Activated B cell treated with CpG ODN at 0.5 μM for 24 hours (primary cell): Measurements from ENCODE around the gene MID2. TPM values are rescaled to one million over a fixed set of nuclear protein-coding genes. Genes with fewer than 3 reads are reported as not detected.

Source experiments
- ATAC-seq: fragments of 200-7000 bp; cut with Tn5 transposase; one replicate; pipeline ENCODE4 v1.10.0; 2021; ENCODE audit warnings: low read depth, mild to moderate bottlenecking, moderate library complexity
- CTCF ChIA-PET: fragments of 350-600 bp; sonication (Branson Sonifier 250); formaldehyde crosslinking; loops from one replicate; lab custom pipeline; 2021; ENCODE audit warnings: antibody characterized with exemption; lab: Charles Lee
- POLR2A ChIA-PET: fragments of 350-600 bp; sonication (Branson Sonifier 250); formaldehyde crosslinking; loops from one replicate; lab custom pipeline; 2021; ENCODE audit warnings: antibody characterized with exemption; lab: Charles Lee
- DNase-seq: peaks from one replicate; pipeline ENCODE4 v3.0.0; 2022
- H3K27ac Mint-ChIP-seq: one replicate; pipeline ENCODE4 v1.8.0; 2020; ENCODE audit warnings: mixed read lengths
- H3K27me3 Mint-ChIP-seq: one replicate; pipeline ENCODE4 v1.8.0; 2021; ENCODE audit warnings: mixed read lengths
- H3K36me3 Mint-ChIP-seq: one replicate; pipeline ENCODE4 v1.8.0; 2021; ENCODE audit warnings: low read depth, mixed read lengths
- H3K4me1 Mint-ChIP-seq: one replicate; pipeline ENCODE4 v1.8.0; 2021; ENCODE audit warnings: mixed read lengths
- H3K4me3 Mint-ChIP-seq: one replicate; pipeline ENCODE4 v1.8.0; 2020; ENCODE audit warnings: mild to moderate bottlenecking, mixed read lengths
- H3K9me3 Mint-ChIP-seq: one replicate; pipeline ENCODE4 v1.8.0; 2020; ENCODE audit warnings: mixed read lengths
- intact Hi-C: fragments of 100-400 bp; cut with micrococcal nuclease; formaldehyde crosslinking; loops from one replicate; pipeline ENCODE4 v1.15.1; 2024
- total RNA-seq: library from RNA; stranded (reverse); gene quantifications from 2 replicates; pipeline ENCODE4 v1.2.3, GENCODE V29; 2022
- TF ChIP-seq, protein P1 (sequence below): fragments of 200-600 bp; IDR thresholded peaks from one replicate; pipeline ENCODE4 v1.8.0; 2022; ENCODE audit warnings: antibody characterized with exemption, mild to moderate bottlenecking

Gene MID2
- total RNA-seq, 1 donor from 2014 or later, result 3.3 TPM

- H3K4me1 Mint-ChIP-seq, result peaks cover 14% of the 10 kb centered on the region
- ChIA-PET CTCF (no interaction called here), POLR2A (no interaction called here)
- H3K27ac Mint-ChIP-seq, result no peak overlapping the region
- no peak for ATAC-seq
- TF ChIP-seq, protein P1, sequence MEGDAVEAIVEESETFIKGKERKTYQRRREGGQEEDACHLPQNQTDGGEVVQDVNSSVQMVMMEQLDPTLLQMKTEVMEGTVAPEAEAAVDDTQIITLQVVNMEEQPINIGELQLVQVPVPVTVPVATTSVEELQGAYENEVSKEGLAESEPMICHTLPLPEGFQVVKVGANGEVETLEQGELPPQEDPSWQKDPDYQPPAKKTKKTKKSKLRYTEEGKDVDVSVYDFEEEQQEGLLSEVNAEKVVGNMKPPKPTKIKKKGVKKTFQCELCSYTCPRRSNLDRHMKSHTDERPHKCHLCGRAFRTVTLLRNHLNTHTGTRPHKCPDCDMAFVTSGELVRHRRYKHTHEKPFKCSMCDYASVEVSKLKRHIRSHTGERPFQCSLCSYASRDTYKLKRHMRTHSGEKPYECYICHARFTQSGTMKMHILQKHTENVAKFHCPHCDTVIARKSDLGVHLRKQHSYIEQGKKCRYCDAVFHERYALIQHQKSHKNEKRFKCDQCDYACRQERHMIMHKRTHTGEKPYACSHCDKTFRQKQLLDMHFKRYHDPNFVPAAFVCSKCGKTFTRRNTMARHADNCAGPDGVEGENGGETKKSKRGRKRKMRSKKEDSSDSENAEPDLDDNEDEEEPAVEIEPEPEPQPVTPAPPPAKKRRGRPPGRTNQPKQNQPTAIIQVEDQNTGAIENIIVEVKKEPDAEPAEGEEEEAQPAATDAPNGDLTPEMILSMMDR, result no peak
- peaks cover 1% of the 10 kb centered on the region for H3K36me3 Mint-ChIP-seq
- no peak overlapping the region for H3K4me3 Mint-ChIP-seq
- no peaks in the 10 kb centered on the region for H3K9me3 Mint-ChIP-seq
- no peak for DNase-seq
- intact Hi-C loops, result no loop called here
- H3K27me3 Mint-ChIP-seq, result peaks cover 24% of the 10 kb centered on the region
Observed at GRCh38 chrX:107823456-107823855, 2.2 kb upstream of the MID2 start.

- POLR2A ChIA-PET, result no interaction called here
- Mint-ChIP-seq H3K4me1 (peaks cover 14% of the 10 kb centered on the region), H3K36me3 (no peaks in the 10 kb centered on the region), H3K9me3 (no peaks in the 10 kb centered on the region), H3K27ac (no peak overlapping the region), H3K27me3 (peaks cover 24% of the 10 kb centered on the region), H3K4me3 (peak overlapping the region; percentile 74)
- CTCF ChIA-PET, result no interaction called here
- TF ChIP-seq, protein P1, result no peak
- DNase-seq, result peak; percentile 25
- intact Hi-C loops, result loop anchor here (5.0 kb wide), 1 partner anchor 266 kb away; the partner anchor contains the start of genes ATG4A and PSMD10
- ATAC-seq, result peak; percentile 73
Observed at GRCh38 chrX:107826238-107827029, 768 bp downstream of the MID2 start.

GRCh38 chrX:107827030-107827831 is 1.6 kb downstream of the MID2 start:
- DNase-seq, result no peak
- peaks cover 24% of the 10 kb centered on the region for H3K27me3 Mint-ChIP-seq
- ChIA-PET POLR2A (interaction anchor here (0.7 kb wide), 1 partner anchor 29 kb away, joined by 5 read pairs; no protein-coding TSS in a partner anchor), CTCF (no interaction called here)
- H3K9me3 Mint-ChIP-seq, result no peaks in the 10 kb centered on the region
- H3K4me3 Mint-ChIP-seq, result peak overlapping the region; percentile 74
- peaks cover 14% of the 10 kb centered on the region for H3K4me1 Mint-ChIP-seq
- no peaks in the 10 kb centered on the region for H3K36me3 Mint-ChIP-seq
- intact Hi-C loops, result loop anchor here (5.0 kb wide), 1 partner anchor 265 kb away; the partner anchor contains the start of genes ATG4A and PSMD10
- no peak overlapping the region for H3K27ac Mint-ChIP-seq
- ATAC-seq, result no peak
- TF ChIP-seq, protein P1, result no peak

DNA sequence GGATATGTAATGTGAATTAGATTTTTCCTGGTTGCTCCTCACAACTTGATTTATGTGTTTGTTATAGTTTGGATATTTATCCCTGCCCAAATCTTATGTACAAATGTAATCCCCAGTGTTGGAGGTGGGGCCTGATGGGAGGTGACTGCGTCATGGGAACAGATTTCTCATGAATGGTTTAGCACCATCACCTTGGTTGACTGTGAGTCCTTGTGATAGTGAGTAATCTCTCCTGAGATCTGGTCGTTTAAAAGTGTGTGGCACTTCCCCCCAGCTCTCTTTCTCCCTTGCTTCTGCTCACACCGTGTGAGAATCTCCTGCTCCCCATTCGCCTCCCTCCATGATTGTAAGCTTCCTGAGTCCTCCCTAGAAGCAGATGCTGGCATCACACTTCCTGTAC is 2.2 kb downstream of the MID2 start:
- Mint-ChIP-seq H3K4me1 (peaks cover 14% of the 10 kb centered on the region), H3K9me3 (no peaks in the 10 kb centered on the region), H3K4me3 (no peak overlapping the region), H3K27me3 (peaks cover 24% of the 10 kb centered on the region), H3K27ac (no peak overlapping the region), H3K36me3 (no peaks in the 10 kb centered on the region)
- ChIA-PET CTCF (no interaction called here), POLR2A (interaction anchor here (0.7 kb wide), 1 partner anchor 30 kb away, joined by 5 read pairs; no protein-coding TSS in a partner anchor)
- DNase-seq (no peak), ATAC-seq (no peak)
- intact Hi-C loops, result loop anchor here (5.0 kb wide), 1 partner anchor 264 kb away; the partner anchor contains the start of genes ATG4A and PSMD10
- TF ChIP-seq, protein P1, result no peak
